Vagina (tissue), 2 donors: ENCODE measurements around the gene IL18. TPM values are rescaled to one million over a fixed set of nuclear protein-coding genes. Genes with fewer than 3 reads are reported as not detected.

ENCODE experiments used
- DNase-seq, 2 donors: peaks; one replicate each; pipeline ENCODE4 v3.0.0-alpha.2; 2017; ENCODE audit errors: extremely low spot score in 2 of 2
- H3K27ac ChIP-seq: fragments of 200-600 bp; sonication (generic); one replicate; pipeline ENCODE4 v1.5.1; 2019
- H3K27me3 ChIP-seq: fragments of 200-600 bp; sonication (generic); one replicate; pipeline ENCODE4 v1.5.1; 2019
- H3K36me3 ChIP-seq, 2 donors: fragments of 200-600 bp; sonication (generic); one replicate each; pipeline ENCODE4 v1.5.1; 2017 to 2019
- H3K4me1 ChIP-seq: fragments of 200-600 bp; sonication (generic); one replicate; pipeline ENCODE4 v1.5.1; 2019
- H3K4me3 ChIP-seq, 2 donors: fragments of 200-600 bp; sonication (generic); 1 replicate in 1 of 2; 2 replicates in 1 of 2; pipeline ENCODE4 v1.5.1; 2016 to 2019
- H3K9me3 ChIP-seq: fragments of 200-600 bp; sonication (generic); one replicate; pipeline ENCODE4 v1.5.1; 2019
- POLR2A ChIP-seq, 2 donors: fragments of 450-650 bp; IDR thresholded peaks; one replicate each; pipeline ENCODE4 v1.6.1; 2017; ENCODE audit warnings: antibody characterized with exemption in 2 of 2, mild to moderate bottlenecking in 2 of 2, moderate library complexity in 2 of 2
- POLR2AphosphoS5 ChIP-seq, 2 donors: sonication (generic); formaldehyde crosslinking; IDR thresholded peaks; one replicate each; pipeline ENCODE4 v1.9.0; 2017; ENCODE audit warnings: antibody characterized with exemption in 2 of 2, mild to moderate bottlenecking in 2 of 2, low read depth in 1 of 2; ENCODE audit not compliant: insufficient read depth in 1 of 2
- intact Hi-C: fragments of 100-400 bp; cut with DNase I; formaldehyde crosslinking; loops from one replicate; pipeline ENCODE4 v1.15.1; 2023
- total RNA-seq: library from RNA; depleted of rRNA; stranded (reverse); fragments of >200 nt; gene quantifications from one replicate; pipeline ENCODE4 v1.2.3, GENCODE V29; 2016
- TF ChIP-seq, protein P1 (sequence below), 3 experiments: fragments of 450-650 bp in 2 of 3; fragments of 200-600 bp in 1 of 3; sonication (generic) in 1 of 3; IDR thresholded peaks; one replicate each; pipeline ENCODE4 v1.5.1; 2017 to 2019; ENCODE audit warnings: antibody characterized with exemption in 3 of 3, mild to moderate bottlenecking in 2 of 3, moderate library complexity in 2 of 3

The IL18 gene
- total RNA-seq, 1 donor from 2014 or later, result 48.6 TPM

DNA sequence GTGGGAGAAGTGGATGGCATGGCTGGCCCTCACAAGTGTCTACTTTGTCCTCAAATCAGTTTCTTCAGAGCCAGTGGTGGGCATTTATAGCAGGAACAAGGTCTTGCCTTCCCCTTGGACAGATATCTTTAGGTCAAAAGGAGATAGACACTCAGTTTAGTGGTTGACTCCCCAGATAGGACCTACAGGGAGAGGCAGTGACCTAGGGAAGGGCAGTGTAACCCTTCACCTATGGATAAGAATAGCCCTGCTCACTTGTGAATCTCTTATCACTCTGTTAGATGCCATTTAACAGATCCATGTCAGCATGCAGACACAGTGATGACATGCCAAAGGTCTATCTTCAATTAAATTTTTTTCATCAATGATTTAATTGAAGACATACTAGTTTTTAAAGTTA, 22.4 kb upstream of the IL18 start:
- Histone ChIP-seq H3K9me3 (no peaks in the 10 kb centered on the region), H3K27me3 (no peaks in the 10 kb centered on the region), H3K4me1 (no peaks in the 10 kb centered on the region), H3K27ac (no peak overlapping the region), H3K4me3 (no peak overlapping the region), H3K36me3 (no peaks in the 10 kb centered on the region)
- no peak for TF ChIP-seq POLR2AphosphoS5 (IDR thresholded peaks at IDR 0.05; ENCODE audit: insufficient read depth in 1 of 2, low read depth in 1 of 2)
- TF ChIP-seq, protein P1, sequence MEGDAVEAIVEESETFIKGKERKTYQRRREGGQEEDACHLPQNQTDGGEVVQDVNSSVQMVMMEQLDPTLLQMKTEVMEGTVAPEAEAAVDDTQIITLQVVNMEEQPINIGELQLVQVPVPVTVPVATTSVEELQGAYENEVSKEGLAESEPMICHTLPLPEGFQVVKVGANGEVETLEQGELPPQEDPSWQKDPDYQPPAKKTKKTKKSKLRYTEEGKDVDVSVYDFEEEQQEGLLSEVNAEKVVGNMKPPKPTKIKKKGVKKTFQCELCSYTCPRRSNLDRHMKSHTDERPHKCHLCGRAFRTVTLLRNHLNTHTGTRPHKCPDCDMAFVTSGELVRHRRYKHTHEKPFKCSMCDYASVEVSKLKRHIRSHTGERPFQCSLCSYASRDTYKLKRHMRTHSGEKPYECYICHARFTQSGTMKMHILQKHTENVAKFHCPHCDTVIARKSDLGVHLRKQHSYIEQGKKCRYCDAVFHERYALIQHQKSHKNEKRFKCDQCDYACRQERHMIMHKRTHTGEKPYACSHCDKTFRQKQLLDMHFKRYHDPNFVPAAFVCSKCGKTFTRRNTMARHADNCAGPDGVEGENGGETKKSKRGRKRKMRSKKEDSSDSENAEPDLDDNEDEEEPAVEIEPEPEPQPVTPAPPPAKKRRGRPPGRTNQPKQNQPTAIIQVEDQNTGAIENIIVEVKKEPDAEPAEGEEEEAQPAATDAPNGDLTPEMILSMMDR (IDR thresholded peaks at IDR 0.05), result no peak
- TF ChIP-seq POLR2A (IDR thresholded peaks at IDR 0.05), result no peak
- intact Hi-C loops, result no loop called here
- no peak for DNase-seq

DNA sequence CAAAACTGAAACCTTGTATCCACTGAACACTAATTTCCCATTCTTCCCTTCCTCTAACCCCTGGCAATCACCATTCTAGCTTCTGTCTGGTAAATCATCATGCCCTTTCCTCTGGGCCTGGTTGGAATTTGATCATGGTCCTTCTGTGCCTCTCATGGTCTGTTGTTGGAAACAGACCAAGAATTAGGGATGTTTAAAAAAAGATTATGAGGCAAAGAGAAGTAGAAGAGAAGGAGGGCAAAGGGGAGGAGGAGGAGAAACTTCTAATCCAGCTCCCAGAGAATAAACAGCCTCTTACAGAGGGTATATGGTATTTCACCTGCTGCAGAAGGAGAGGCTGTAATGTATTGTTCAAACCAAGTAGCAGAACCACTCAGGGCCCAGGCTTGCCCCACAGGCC, 22.0 kb upstream of the IL18 start:
- no peaks in the 10 kb centered on the region for H3K9me3 ChIP-seq
- DNase-seq, result no peak
- no peaks in the 10 kb centered on the region for H3K36me3 ChIP-seq
- no peak overlapping the region for H3K27ac ChIP-seq
- intact Hi-C loops, result no loop called here
- TF ChIP-seq, protein P1 (IDR thresholded peaks at IDR 0.05), result no peak
- TF ChIP-seq POLR2A (IDR thresholded peaks at IDR 0.05) (no peak), POLR2AphosphoS5 (IDR thresholded peaks at IDR 0.05; ENCODE audit: insufficient read depth in 1 of 2, low read depth in 1 of 2) (no peak)
- no peaks in the 10 kb centered on the region for H3K27me3 ChIP-seq
- no peak overlapping the region for H3K4me3 ChIP-seq
- H3K4me1 ChIP-seq, result no peaks in the 10 kb centered on the region

DNA sequence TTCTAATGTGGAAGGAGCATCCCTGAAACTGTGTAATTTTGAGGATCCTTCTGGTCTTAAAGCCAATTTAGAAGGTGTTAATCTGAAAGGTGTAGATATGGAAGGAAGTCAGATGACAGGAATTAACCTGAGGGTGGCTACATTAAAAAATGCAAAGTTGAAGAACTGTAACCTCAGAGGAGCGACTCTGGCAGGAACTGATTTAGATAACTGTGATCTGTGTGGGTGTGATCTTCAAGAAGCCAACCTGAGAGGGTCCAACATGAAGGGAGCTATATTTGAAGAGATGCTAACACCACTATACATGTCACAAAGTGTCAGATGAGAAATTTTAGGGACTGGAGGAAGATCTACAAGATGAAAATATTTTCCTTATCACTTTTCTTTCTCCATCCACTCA, 19.0 kb upstream of the IL18 start:
- intact Hi-C loops, result no loop called here
- TF ChIP-seq, protein P1 (IDR thresholded peaks at IDR 0.05), result no peak
- TF ChIP-seq POLR2A (IDR thresholded peaks at IDR 0.05), result no peak
- no peak for TF ChIP-seq POLR2AphosphoS5 (IDR thresholded peaks at IDR 0.05; ENCODE audit: insufficient read depth in 1 of 2, low read depth in 1 of 2)

DNA sequence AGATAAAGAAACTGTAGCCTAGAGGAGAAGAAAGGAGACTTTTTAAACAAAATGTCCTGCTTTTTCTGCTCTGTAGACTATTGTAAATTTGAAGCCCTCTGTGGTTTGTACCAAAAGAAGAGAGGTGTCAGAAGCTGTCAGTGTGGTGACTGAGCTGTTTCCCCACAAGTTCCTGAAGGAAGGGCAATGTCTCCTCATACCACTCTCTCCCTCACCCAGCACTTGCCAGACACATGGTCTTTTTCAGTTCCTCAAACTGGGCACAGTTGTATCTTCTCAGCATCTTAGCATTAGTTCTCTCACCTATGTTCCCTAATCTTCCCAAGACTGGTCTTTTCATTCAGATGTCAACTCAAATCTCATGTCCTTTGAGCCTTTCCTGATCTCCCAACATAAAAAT, 15.7 kb upstream of the IL18 start:
- no peaks in the 10 kb centered on the region for H3K27me3 ChIP-seq
- no peaks in the 10 kb centered on the region for H3K36me3 ChIP-seq
- H3K4me3 ChIP-seq, result no peak overlapping the region
- DNase-seq, result no peak
- no peaks in the 10 kb centered on the region for H3K9me3 ChIP-seq
- TF ChIP-seq, protein P1 (IDR thresholded peaks at IDR 0.05), result no peak
- TF ChIP-seq POLR2A (IDR thresholded peaks at IDR 0.05) (no peak), POLR2AphosphoS5 (IDR thresholded peaks at IDR 0.05; ENCODE audit: insufficient read depth in 1 of 2, low read depth in 1 of 2) (no peak)
- no peak overlapping the region for H3K27ac ChIP-seq
- intact Hi-C loops, result no loop called here
- peaks cover 13% of the 10 kb centered on the region for H3K4me1 ChIP-seq

More for the DNA sequence above, 19.0 kb upstream of the IL18 start:
- DNase-seq, result no peak
- Histone ChIP-seq H3K27ac (no peak overlapping the region), H3K4me1 (no peaks in the 10 kb centered on the region), H3K36me3 (no peaks in the 10 kb centered on the region), H3K4me3 (no peak overlapping the region), H3K27me3 (no peaks in the 10 kb centered on the region), H3K9me3 (no peaks in the 10 kb centered on the region)

DNA sequence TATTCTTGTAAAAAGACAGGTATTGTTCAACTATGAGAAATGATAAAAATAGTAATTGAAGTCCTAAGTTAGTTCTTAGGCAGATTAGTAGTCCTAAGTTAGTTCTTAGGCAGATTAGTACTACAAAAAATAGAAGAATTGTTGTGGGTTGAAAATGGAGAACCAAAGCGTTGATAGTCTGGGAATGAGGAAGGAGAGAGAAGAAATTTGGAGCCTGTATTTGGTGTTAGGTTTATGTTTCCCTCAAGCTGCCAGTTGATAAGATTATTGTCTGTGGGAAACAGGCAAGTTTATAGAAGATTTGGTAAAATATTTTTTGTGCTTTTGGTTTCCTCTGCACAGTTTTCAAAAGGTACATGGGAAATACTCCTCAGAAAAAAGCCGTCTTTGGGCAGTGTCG, 15.0 kb upstream of the IL18 start:
- intact Hi-C loops, result no loop called here
- H3K27me3 ChIP-seq, result no peaks in the 10 kb centered on the region
- TF ChIP-seq, protein P1 (IDR thresholded peaks at IDR 0.05), result no peak
- TF ChIP-seq POLR2A (IDR thresholded peaks at IDR 0.05) (no peak), POLR2AphosphoS5 (IDR thresholded peaks at IDR 0.05; ENCODE audit: insufficient read depth in 1 of 2, low read depth in 1 of 2) (no peak)
- H3K4me1 ChIP-seq, result peaks cover 13% of the 10 kb centered on the region
- no peak for DNase-seq
- H3K36me3 ChIP-seq, result no peaks in the 10 kb centered on the region
- H3K9me3 ChIP-seq, result no peaks in the 10 kb centered on the region
- H3K27ac ChIP-seq, result no peak overlapping the region
- H3K4me3 ChIP-seq, result no peak overlapping the region
